Transverse colon (tissue), 4 donors: ENCODE data around the gene IL15RA. TPM values are rescaled to one million over a fixed set of nuclear protein-coding genes. Genes with fewer than 3 reads are reported as not detected.

ENCODE experiments used
- DNase-seq: peaks from one replicate; pipeline ENCODE4 v3.0.0-alpha.2; 2019
- H3K27ac ChIP-seq, 4 donors: fragments of 200-600 bp; sonication (generic); 2 replicates each; pipeline ENCODE4 v1.5.1; 2016 to 2018; ENCODE audit warnings: inconsistent platforms in 4 of 4
- H3K27me3 ChIP-seq: fragments of 200-600 bp; sonication (generic); 2 replicates; pipeline ENCODE4 v1.5.1; 2017; ENCODE audit warnings: inconsistent platforms
- H3K36me3 ChIP-seq, 4 donors: fragments of 200-600 bp; sonication (generic); 2 replicates each; pipeline ENCODE4 v1.5.1; 2017 to 2019; ENCODE audit warnings: inconsistent platforms in 4 of 4
- H3K4me1 ChIP-seq, 4 donors: fragments of 200-600 bp; sonication (generic); 2 replicates each; pipeline ENCODE4 v1.5.1; 2017 to 2020; ENCODE audit warnings: inconsistent platforms in 4 of 4
- H3K4me3 ChIP-seq, 4 donors: fragments of 200-600 bp; sonication (generic); 1 replicate in 1 of 4; 2 replicates in 3 of 4; pipeline versions ENCODE4 v1.5.1 to v1.6.1; 2017 to 2019; ENCODE audit warnings: inconsistent platforms in 4 of 4
- H3K9me3 ChIP-seq, 2 donors: fragments of 200-600 bp; sonication (generic); 2 replicates each; pipeline ENCODE4 v1.5.1; 2017 to 2019; ENCODE audit warnings: inconsistent platforms in 2 of 2
- CTCF ChIP-seq, 5 experiments: fragments of 200-600 bp in 3 of 5; fragments of 450-650 bp in 2 of 5; sonication (generic) in 3 of 5; IDR thresholded peaks; 1 replicate in 2 of 5; 2 replicates in 3 of 5; pipeline ENCODE4 v1.5.1; 2016 to 2017; ENCODE audit warnings: antibody characterized with exemption in 5 of 5, inconsistent platforms in 3 of 5, mild to moderate bottlenecking in 2 of 5, moderate library complexity in 1 of 5
- EP300 ChIP-seq: sonication (generic); formaldehyde crosslinking; IDR thresholded peaks from one replicate; pipeline ENCODE4 v1.6.1; 2017; ENCODE audit warnings: antibody characterized with exemption, low read depth
- POLR2A ChIP-seq: fragments of 450-650 bp; IDR thresholded peaks from one replicate; pipeline ENCODE4 v1.6.1; 2016; ENCODE audit warnings: antibody characterized with exemption, mild to moderate bottlenecking, moderate library complexity
- POLR2AphosphoS5 ChIP-seq, 3 donors: sonication (generic); formaldehyde crosslinking; IDR thresholded peaks; one replicate each; pipeline ENCODE4 v1.6.1; 2016; ENCODE audit warnings: antibody characterized with exemption in 3 of 3
- WGBS, 2 donors: methylation state at CpG; one replicate each; pipeline ENCODE4 v1.1.5; 2018; ENCODE audit warnings: low coverage in 1 of 2; 5-methylcytosine and 5-hydroxymethylcytosine counted together
- in situ Hi-C, 4 donors: fragments of 200-750 bp; cut with MboI; loops; one replicate each; pipeline versions ENCODE4 v1.15.0 to v1.15.1; 2017; ENCODE audit warnings: low sequenced_read_pairs in 3 of 4, low pct_ligation_motif_present in 1 of 4, low pct_unique_long_range_greater_than_20kb in 1 of 4
- intact Hi-C: fragments of 100-400 bp; cut with DNase I; formaldehyde crosslinking; loops from one replicate; pipeline ENCODE4 v1.15.1; 2023; ENCODE audit warnings: low total_unique reads
- total RNA-seq, 4 donors: library from RNA; depleted of rRNA; stranded (reverse); fragments of >200 nt; gene quantifications; one replicate each; pipeline ENCODE4 v1.1.0, GENCODE V29; 2016

IL15RA gene
- total RNA-seq, 4 donors from 2014 or later = 3.7 to 58.1 (median 24.6) TPM

DNA sequence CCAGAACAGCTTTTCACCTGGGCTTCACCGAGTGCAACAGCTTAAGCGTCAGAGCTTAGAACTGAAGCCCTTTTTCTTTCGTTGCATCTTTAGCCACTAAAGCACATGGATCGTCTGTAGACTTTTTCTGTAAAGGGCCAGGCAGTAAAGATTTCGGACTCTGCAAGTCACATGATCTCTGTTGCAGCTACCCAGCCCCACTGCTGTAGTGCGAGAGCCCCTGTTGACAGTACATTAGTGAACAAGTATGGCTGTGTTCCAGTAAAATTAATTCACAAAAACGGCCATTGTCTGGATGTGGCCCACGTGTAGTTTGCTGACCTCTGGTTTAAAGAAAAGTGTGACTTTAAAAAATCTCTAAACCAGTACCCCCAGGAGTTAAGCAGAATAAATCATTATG, 47.9 kb downstream of the IL15RA start:
- peaks cover 2 to 53% (median 28%) of the 10 kb centered on the region in 4 donors for H3K36me3 ChIP-seq
- WGBS, 2 donors = 63 to 81% methylated on average over 2 to 8 of the region's 8 CpGs
- no peak overlapping the region for H3K4me3 ChIP-seq
- no peaks in the 10 kb centered on the region for H3K4me1 ChIP-seq
- intact Hi-C loops = no loop called here
- no peaks in the 10 kb centered on the region for H3K27me3 ChIP-seq
- DNase-seq = no peak
- in situ Hi-C loops = no loop called here
- TF ChIP-seq CTCF (IDR thresholded peaks at IDR 0.05) (no peak), POLR2A (no peak), POLR2AphosphoS5 (IDR thresholded peaks at IDR 0.05) (no peak), EP300 (no peak)
- H3K9me3 ChIP-seq = no peaks in the 10 kb centered on the region
- H3K27ac ChIP-seq = no peak overlapping the region

DNA sequence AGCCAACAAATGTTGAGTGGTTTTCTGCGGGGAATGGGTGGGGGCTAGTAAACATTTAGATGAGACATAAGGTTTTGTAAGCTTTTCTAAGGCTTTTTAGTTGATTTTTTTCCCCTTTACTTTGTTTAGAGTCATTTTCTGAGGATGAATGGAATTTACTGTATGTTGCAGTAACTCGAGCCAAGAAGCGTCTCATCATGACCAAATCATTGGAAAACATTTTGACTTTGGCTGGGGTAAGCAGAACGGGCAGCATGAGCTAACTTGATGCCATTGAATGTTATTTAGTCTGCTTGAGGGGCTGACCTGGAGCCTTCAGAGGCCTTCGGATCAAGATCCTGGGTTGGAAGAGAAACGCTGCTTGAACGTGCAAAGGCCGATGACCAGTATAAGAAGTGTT, 50.0 kb downstream of the IL15RA start:
- intact Hi-C loops = no loop called here
- in situ Hi-C loops = no loop called here
- no peak for DNase-seq
- no peaks in the 10 kb centered on the region for H3K27me3 ChIP-seq
- H3K4me3 ChIP-seq = no peak overlapping the region
- TF ChIP-seq CTCF (IDR thresholded peaks at IDR 0.05) = no peak
- TF ChIP-seq EP300 = no peak
- no peak for TF ChIP-seq POLR2AphosphoS5 (IDR thresholded peaks at IDR 0.05)
- TF ChIP-seq POLR2A = no peak
- H3K36me3 ChIP-seq = peaks cover 2 to 74% (median 37%) of the 10 kb centered on the region in 4 donors
- H3K4me1 ChIP-seq = no peaks in the 10 kb centered on the region
- no peak overlapping the region for H3K27ac ChIP-seq
- 68 to 78% methylated on average over 3 to 8 of the region's 8 CpGs for WGBS, 2 donors
- no peaks in the 10 kb centered on the region for H3K9me3 ChIP-seq

DNA sequence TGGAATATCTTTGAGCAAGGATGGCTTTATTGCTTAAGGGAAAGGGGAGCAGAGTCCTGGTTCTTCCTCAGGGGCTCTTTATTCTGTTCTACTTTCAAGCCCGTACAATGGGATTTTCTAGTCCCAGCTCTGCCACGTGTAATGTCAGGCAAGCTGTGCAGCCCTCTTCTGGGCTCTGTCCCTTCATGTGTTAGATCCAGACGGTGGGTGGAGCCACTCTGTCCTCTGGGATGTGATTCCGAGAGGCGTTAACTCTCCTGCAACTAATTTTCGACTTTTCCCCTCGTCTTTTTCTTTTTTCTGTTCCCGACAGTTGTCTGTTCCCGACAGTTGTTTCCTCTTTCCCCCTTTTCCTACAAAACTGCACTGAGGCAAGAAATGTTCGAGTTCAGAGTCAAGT, 52.5 kb downstream of the IL15RA start:
- in situ Hi-C loops = no loop called here
- TF ChIP-seq POLR2A (no peak), CTCF (IDR thresholded peaks at IDR 0.05) (no peak), EP300 (no peak), POLR2AphosphoS5 (IDR thresholded peaks at IDR 0.05) (no peak)
- Histone ChIP-seq H3K27ac (no peak overlapping the region), H3K4me1 (no peaks in the 10 kb centered on the region), H3K36me3 (peaks cover 2 to 90% (median 43%) of the 10 kb centered on the region in 4 donors), H3K27me3 (no peaks in the 10 kb centered on the region), H3K9me3 (no peaks in the 10 kb centered on the region), H3K4me3 (no peak overlapping the region)
- no peak for DNase-seq
- 87 to 88% methylated on average over 9 to 10 of the region's 10 CpGs for WGBS, 2 donors
- intact Hi-C loops = no loop called here

GRCh38 chr10:5921746-5922145, 55.6 kb downstream of the IL15RA start:
- intact Hi-C loops (no loop called here), in situ Hi-C loops (no loop called here)
- H3K36me3 ChIP-seq = peaks cover 0 to 94% (median 46%) of the 10 kb centered on the region in 4 donors
- WGBS, 2 donors = 90% methylated on average over 5 of the region's 5 CpGs; no CpG with 5 or more reads in 1 of the 2 donors
- no peaks in the 10 kb centered on the region for H3K4me1 ChIP-seq
- no peaks in the 10 kb centered on the region for H3K9me3 ChIP-seq
- no peak for TF ChIP-seq CTCF (IDR thresholded peaks at IDR 0.05)
- no peak for TF ChIP-seq EP300
- no peak for TF ChIP-seq POLR2A
- no peak for TF ChIP-seq POLR2AphosphoS5 (IDR thresholded peaks at IDR 0.05)
- no peaks in the 10 kb centered on the region for H3K27me3 ChIP-seq
- H3K4me3 ChIP-seq = no peak overlapping the region
- no peak overlapping the region for H3K27ac ChIP-seq
- no peak for DNase-seq
